Gastroesophageal sphincter (tissue), 4 donors: ENCODE results near the gene EMC10. TPM values are rescaled to one million over a fixed set of nuclear protein-coding genes. Genes with fewer than 3 reads are reported as not detected.
A peak's percentile ranks its signal among the peaks of the same experiment; 100 is the strongest.

Experiments used
- ATAC-seq: fragments of 150-250 bp; one replicate; pipeline ENCODE4 v1.9.1; 2016; ENCODE audit warnings: mild to moderate bottlenecking, moderate library complexity
- H3K27ac ChIP-seq, 4 donors: fragments of 200-600 bp; sonication (generic) in 3 of 4; 1 replicate in 3 of 4; 2 replicates in 1 of 4; pipeline ENCODE4 v1.5.1; 2016 to 2019
- H3K27me3 ChIP-seq: fragments of 200-600 bp; sonication (generic); one replicate; pipeline ENCODE4 v1.5.1; 2019
- H3K36me3 ChIP-seq, 2 donors: fragments of 200-600 bp; sonication (generic); one replicate each; pipeline ENCODE4 v1.5.1; 2019; ENCODE audit warnings: control low read depth in 1 of 2
- H3K4me1 ChIP-seq, 3 donors: fragments of 200-600 bp; sonication (generic); 1 replicate in 2 of 3; 2 replicates in 1 of 3; pipeline ENCODE4 v1.5.1; 2016 to 2019; ENCODE audit warnings: control low read depth in 2 of 3
- H3K4me3 ChIP-seq, 2 donors: fragments of 200-600 bp; sonication (generic); one replicate each; pipeline ENCODE4 v1.5.1; 2019; ENCODE audit warnings: mild to moderate bottlenecking in 1 of 2, moderate library complexity in 1 of 2
- H3K9me3 ChIP-seq, 3 donors: fragments of 200-600 bp; sonication (generic); one replicate each; pipeline ENCODE4 v1.5.1; 2017 to 2019; ENCODE audit warnings: control low read depth in 2 of 3
- CTCF ChIP-seq, 4 experiments: fragments of 200-600 bp in 2 of 4; fragments of 450-650 bp in 2 of 4; sonication (generic) in 1 of 4; IDR thresholded peaks; one replicate each; pipeline ENCODE4 v1.5.1; 2017 to 2019; ENCODE audit warnings: antibody characterized with exemption in 4 of 4, mild to moderate bottlenecking in 2 of 4, moderate library complexity in 2 of 4
- EP300 ChIP-seq: sonication (generic); formaldehyde crosslinking; IDR thresholded peaks from one replicate; pipeline ENCODE4 v1.6.1; 2017; ENCODE audit warnings: antibody characterized with exemption, mild to moderate bottlenecking
- POLR2A ChIP-seq, 2 donors: fragments of 450-650 bp; IDR thresholded peaks; one replicate each; pipeline ENCODE4 v1.6.1; 2017; ENCODE audit warnings: antibody characterized with exemption in 2 of 2, mild to moderate bottlenecking in 2 of 2, moderate library complexity in 1 of 2
- POLR2AphosphoS5 ChIP-seq: sonication (generic); formaldehyde crosslinking; IDR thresholded peaks from one replicate; pipeline ENCODE4 v1.6.1; 2017; ENCODE audit warnings: antibody characterized with exemption
- WGBS, 2 donors: methylation state at CpG; one replicate each; pipeline ENCODE4 v1.1.5; 2018; ENCODE audit warnings: low coverage in 1 of 2; 5-methylcytosine and 5-hydroxymethylcytosine counted together
- total RNA-seq, 4 donors: library from RNA; depleted of rRNA; stranded (reverse); fragments of >200 nt; gene quantifications; one replicate each; pipeline ENCODE4 v1.1.0, GENCODE V29; 2016

Gene EMC10
- 10 to 100 TPM; 55.5 to 75.9 (median 71.5) TPM for total RNA-seq

- Histone ChIP-seq H3K27ac (peak within 1 kb of the TSS in 3 of 4 donors; percentile 70 to 78 (median 76)), H3K4me3 (peak within 1 kb of the TSS; percentile 46 to 86), H3K9me3 (no peaks in the 10 kb centered on the region), H3K36me3 (peaks cover 0 to 33% of the 10 kb centered on the region in 2 donors), H3K4me1 (peaks cover 0 to 27% (median 13%) of the 10 kb centered on the region in 3 donors), H3K27me3 (no peaks in the 10 kb centered on the region)
- TF ChIP-seq POLR2A (IDR thresholded peaks at IDR 0.05), result peak; percentile 35 to 51
- peak; percentile 57 for TF ChIP-seq POLR2AphosphoS5
- TF ChIP-seq EP300, result no peak
- 1% methylated on average over 15 of the region's 58 CpGs; no CpG with 5 or more reads in 1 of the 2 donors for WGBS, 2 donors
- peak; percentile 96 for ATAC-seq
Measured at GRCh38 chr19:50476224-50476906, at the start of gene EMC10, which contains the start of gene GARIN5A. EMC10 (plus strand) TSS chr19:50476507; CDS start chr19:50476545, 38 bp downstream. GARIN5A (minus strand) TSS chr19:50476848; CDS start chr19:50476388, 460 bp downstream.

GRCh38 chr19:50427318-50427925, 48.9 kb upstream of the EMC10 start:
- H3K27me3 ChIP-seq, result peaks cover 51% of the 10 kb centered on the region
- H3K27ac ChIP-seq, result peak overlapping the region in 1 of 4 donors; percentile 64
- 63 to 95% methylated on average over 4 to 16 of the region's 26 CpGs for WGBS, 2 donors
- peak overlapping the region in 1 of 2 donors; percentile 38 for H3K4me3 ChIP-seq
- peaks cover 0 to 27% (median 5%) of the 10 kb centered on the region in 3 donors for H3K4me1 ChIP-seq
- H3K36me3 ChIP-seq, result no peaks in the 10 kb centered on the region
- TF ChIP-seq POLR2AphosphoS5, result no peak
- no peak for TF ChIP-seq POLR2A (IDR thresholded peaks at IDR 0.05)
- TF ChIP-seq CTCF (IDR thresholded peaks at IDR 0.05), result no peak
- TF ChIP-seq EP300, result no peak
- H3K9me3 ChIP-seq, result no peaks in the 10 kb centered on the region
- ATAC-seq, result no peak

DNA sequence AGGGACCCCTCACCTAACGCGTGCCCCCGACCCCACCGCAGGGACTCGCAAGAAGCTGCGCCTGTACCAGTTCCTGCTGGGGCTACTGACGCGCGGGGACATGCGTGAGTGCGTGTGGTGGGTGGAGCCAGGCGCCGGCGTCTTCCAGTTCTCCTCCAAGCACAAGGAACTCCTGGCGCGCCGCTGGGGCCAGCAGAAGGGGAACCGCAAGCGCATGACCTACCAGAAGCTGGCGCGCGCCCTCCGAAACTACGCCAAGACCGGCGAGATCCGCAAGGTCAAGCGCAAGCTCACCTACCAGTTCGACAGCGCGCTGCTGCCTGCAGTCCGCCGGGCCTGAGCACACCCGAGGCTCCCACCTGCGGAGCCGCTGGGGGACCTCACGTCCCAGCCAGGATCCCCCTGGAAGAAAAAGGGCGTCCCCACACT, 48.3 kb upstream of the EMC10 start:
- 4% methylated on average over 5 of the region's 38 CpGs; no CpG with 5 or more reads in 1 of the 2 donors for WGBS, 2 donors
- H3K4me1 ChIP-seq, result peaks cover 0 to 30% (median 7%) of the 10 kb centered on the region in 3 donors
- H3K4me3 ChIP-seq, result peak overlapping the region in 1 of 2 donors; percentile 38
- no peak for TF ChIP-seq CTCF (IDR thresholded peaks at IDR 0.05)
- TF ChIP-seq POLR2A (IDR thresholded peaks at IDR 0.05), result peak; percentile 18 to 19
- H3K9me3 ChIP-seq, result no peaks in the 10 kb centered on the region
- no peaks in the 10 kb centered on the region for H3K36me3 ChIP-seq
- ATAC-seq, result peak; percentile 80
- H3K27ac ChIP-seq, result peak overlapping the region in 2 of 4 donors; percentile 43 to 64
- peaks cover 51% of the 10 kb centered on the region for H3K27me3 ChIP-seq

GRCh38 chr19:50428772-50429463, 47.4 kb upstream of the EMC10 start:
- H3K27me3 ChIP-seq, result peaks cover 51% of the 10 kb centered on the region
- no peaks in the 10 kb centered on the region for H3K9me3 ChIP-seq
- no peak overlapping the region for H3K27ac ChIP-seq
- H3K4me1 ChIP-seq, result peaks cover 0 to 30% (median 7%) of the 10 kb centered on the region in 3 donors
- WGBS, 2 donors, result 80 to 100% methylated on average over 1 of the region's 7 CpGs
- no peak for ATAC-seq
- TF ChIP-seq CTCF (IDR thresholded peaks at IDR 0.05), result no peak
- no peak for TF ChIP-seq EP300
- TF ChIP-seq POLR2A (IDR thresholded peaks at IDR 0.05), result no peak
- TF ChIP-seq POLR2AphosphoS5, result no peak
- no peak overlapping the region for H3K4me3 ChIP-seq
- H3K36me3 ChIP-seq, result no peaks in the 10 kb centered on the region

DNA sequence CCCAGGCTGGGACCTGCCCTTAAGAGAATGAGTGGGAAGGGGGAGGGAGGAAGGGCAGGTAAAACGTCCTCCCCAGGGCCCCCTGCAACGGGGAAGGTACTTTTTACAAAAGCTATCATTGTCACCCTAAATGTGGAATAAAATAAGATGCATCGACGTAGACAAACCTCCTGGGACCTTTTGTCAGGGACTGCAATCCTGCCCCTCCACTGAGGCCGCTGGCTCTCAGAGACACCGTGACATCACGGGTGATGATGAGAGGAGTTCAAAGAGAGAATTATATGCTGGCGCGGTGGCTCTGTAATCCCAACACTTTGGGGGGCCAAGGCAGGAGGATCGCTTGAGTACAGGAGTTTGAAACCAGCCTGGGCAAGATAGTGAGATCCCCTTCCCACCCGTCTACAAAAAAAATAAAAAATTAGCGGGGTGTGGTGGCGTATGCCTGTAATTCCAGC, 45.4 kb upstream of the EMC10 start:
- H3K27ac ChIP-seq, result no peak overlapping the region
- no peak for TF ChIP-seq POLR2A (IDR thresholded peaks at IDR 0.05)
- TF ChIP-seq POLR2AphosphoS5, result no peak
- no peak for TF ChIP-seq EP300
- TF ChIP-seq CTCF (IDR thresholded peaks at IDR 0.05), result no peak
- H3K4me1 ChIP-seq, result peaks cover 0 to 30% (median 7%) of the 10 kb centered on the region in 3 donors
- peak overlapping the region in 1 of 2 donors; percentile 67 for H3K4me3 ChIP-seq
- WGBS, 2 donors, result 24 to 38% methylated on average over 9 to 13 of the region's 13 CpGs
- ATAC-seq, result no peak
- H3K9me3 ChIP-seq, result no peaks in the 10 kb centered on the region
- H3K36me3 ChIP-seq, result no peaks in the 10 kb centered on the region
- peaks cover 66% of the 10 kb centered on the region for H3K27me3 ChIP-seq
